B cell (primary cell): ENCODE results near the gene XPNPEP3. TPM values are rescaled to one million over a fixed set of nuclear protein-coding genes. Genes with fewer than 3 reads are reported as not detected.

ENCODE experiments used
- ATAC-seq: fragments of 200-7000 bp; cut with Tn5 transposase; one replicate; pipeline ENCODE4 v1.10.0; 2021; ENCODE audit warnings: low read depth, mild to moderate bottlenecking, moderate number of reproducible peaks, moderate library complexity
- CTCF ChIA-PET: fragments of 350-600 bp; sonication (Branson Sonifier 250); formaldehyde crosslinking; loops from one replicate; lab custom pipeline; 2021; ENCODE audit warnings: antibody characterized with exemption, inconsistent platforms; lab: Charles Lee
- POLR2A ChIA-PET: fragments of 350-600 bp; sonication (Branson Sonifier 250); formaldehyde crosslinking; loops from one replicate; lab custom pipeline; 2021; ENCODE audit warnings: antibody characterized with exemption; lab: Charles Lee
- DNase-seq: peaks from one replicate; pipeline ENCODE4 v3.0.0; 2013
- H2AFZ ChIP-seq: 2 replicates; pipeline ENCODE4 v1.6.1; 2012; ENCODE audit warnings: mild to moderate bottlenecking, low read depth, low read length; ENCODE audit not compliant: insufficient read depth, poor library complexity, severe bottlenecking
- H3K27ac ChIP-seq, 2 donors: 1 replicate in 1 of 2; 2 replicates in 1 of 2; pipeline ENCODE4 v1.5.1; 2012 to 2013; ENCODE audit warnings: low read length in 2 of 2, mild to moderate bottlenecking in 2 of 2, moderate library complexity in 1 of 2
- H3K27me3 ChIP-seq, 4 experiments: fragments of 200-600 bp in 1 of 4; sonication (generic) in 1 of 4; replicated peaks in 1 of 4; 1 replicate in 2 of 4; 2 replicates in 2 of 4; pipeline versions ENCODE4 v1.6.1 to v1.7.0; 2013 to 2016; ENCODE audit warnings: low read length in 3 of 4, mild to moderate bottlenecking in 2 of 4, mixed read lengths in 1 of 4, moderate library complexity in 1 of 4; ENCODE audit not compliant: insufficient read depth in 4 of 4, control insufficient read depth in 3 of 4; ENCODE audit errors: control extremely low read depth in 1 of 4
- H3K36me3 ChIP-seq, 2 experiments: replicated peaks in 1 of 2; 1 replicate in 1 of 2; 2 replicates in 1 of 2; pipeline versions ENCODE4 v1.6.1 to v1.7.1; 2013; ENCODE audit warnings: low read length in 1 of 2; ENCODE audit not compliant: insufficient read depth in 2 of 2, control insufficient read depth in 1 of 2; ENCODE audit errors: control extremely low read depth in 1 of 2, extremely low read depth in 1 of 2
- H3K4me1 ChIP-seq, 2 donors: fragments of 200-600 bp in 1 of 2; sonication (generic) in 1 of 2; 1 replicate in 1 of 2; 2 replicates in 1 of 2; pipeline versions ENCODE4 v1.5.1 to v1.6.1; 2013 to 2017; ENCODE audit warnings: low read length in 2 of 2; ENCODE audit not compliant: control insufficient read depth in 2 of 2, insufficient read depth in 2 of 2
- H3K4me2 ChIP-seq: replicated peaks from 2 replicates; pipeline ENCODE3; 2012; ENCODE audit warnings: mild to moderate bottlenecking, low read depth, low read length; ENCODE audit not compliant: poor library complexity, severe bottlenecking
- H3K4me3 ChIP-seq, 5 experiments: fragments of 200-600 bp in 1 of 5; sonication (generic) in 1 of 5; 1 replicate in 3 of 5; 2 replicates in 2 of 5; pipeline versions ENCODE4 v1.5.1 to v1.7.0; 2011 to 2016; ENCODE audit warnings: low read length in 4 of 5, mild to moderate bottlenecking in 4 of 5, low read depth in 2 of 5, control low read depth in 1 of 5, moderate library complexity in 1 of 5; ENCODE audit not compliant: insufficient read depth in 1 of 5; ENCODE audit errors: control extremely low read depth in 1 of 5, extremely low read depth in 1 of 5
- H3K79me2 ChIP-seq: fragments of 200-600 bp; sonication (generic); one replicate; pipeline ENCODE4 v1.6.0; 2016; ENCODE audit warnings: low read length; ENCODE audit not compliant: control insufficient read depth, insufficient read depth
- H3K9ac ChIP-seq: fragments of 200-600 bp; sonication (generic); 2 replicates; pipeline ENCODE4 v1.6.1; 2017; ENCODE audit warnings: mild to moderate bottlenecking, low read length, moderate library complexity
- H3K9me3 ChIP-seq, 3 donors: one replicate each; pipeline versions ENCODE4 v1.6.1 to v1.7.1; 2013; ENCODE audit warnings: low read length in 2 of 3; ENCODE audit not compliant: control insufficient read depth in 2 of 3, insufficient read depth in 1 of 3; ENCODE audit errors: control extremely low read depth in 1 of 3
- H4K20me1 ChIP-seq: 2 replicates; pipeline ENCODE4 v1.6.0; 2012; ENCODE audit warnings: mild to moderate bottlenecking, low read length; ENCODE audit not compliant: insufficient read depth, control insufficient read depth, poor library complexity, severe bottlenecking
- H3K27ac Mint-ChIP-seq: one replicate; pipeline ENCODE4 v1.8.0; 2021; ENCODE audit warnings: mixed read lengths
- H3K27me3 Mint-ChIP-seq: one replicate; pipeline ENCODE4 v1.8.0; 2021; ENCODE audit warnings: mixed read lengths
- H3K4me1 Mint-ChIP-seq: one replicate; pipeline ENCODE4 v1.8.0; 2021; ENCODE audit warnings: mixed read lengths
- H3K4me3 Mint-ChIP-seq: one replicate; pipeline ENCODE4 v1.8.0; 2021; ENCODE audit warnings: mixed read lengths
- H3K9me3 Mint-ChIP-seq: one replicate; pipeline ENCODE4 v1.8.0; 2022; ENCODE audit warnings: mixed read lengths; ENCODE audit not compliant: insufficient read depth
- CTCF ChIP-seq: fragments of 200-600 bp; IDR thresholded peaks from one replicate; pipeline ENCODE4 v1.8.0; 2022; ENCODE audit warnings: antibody characterized with exemption, mild to moderate bottlenecking
- EZH2 ChIP-seq: IDR thresholded peaks from 2 replicates; pipeline ENCODE4 v1.6.1; 2012; ENCODE audit warnings: borderline replicate concordance, low read depth, mild to moderate bottlenecking, moderate library complexity, low read length; ENCODE audit not compliant: insufficient read depth, poor library complexity, severe bottlenecking
- WGBS: methylation state at CpG from one replicate; pipeline ENCODE4 v1.1.5; 2013; ENCODE audit warnings: missing lambda C conversion rate; ENCODE audit not compliant: insufficient coverage; 5-methylcytosine and 5-hydroxymethylcytosine counted together
- intact Hi-C: fragments of 100-400 bp; cut with micrococcal nuclease; formaldehyde crosslinking; loops from one replicate; pipeline ENCODE4 v1.10.0; 2022
- polyA plus RNA-seq: library from polyadenylated mRNA; depleted of rRNA; stranded (reverse); fragments of >200 nt; gene quantifications from 2 replicates; pipeline ENCODE4 v1.2.3, GENCODE V29; 2012
- total RNA-seq, 2 donors: library from RNA; stranded (reverse); fragments of 120-200 nt in 1 of 2; gene quantifications; 1 replicate in 1 of 2; 2 replicates in 1 of 2; pipeline versions ENCODE4 v1.2.3 to v1.2.4, GENCODE V29; 2013 to 2022

The XPNPEP3 gene
- total and polyA plus RNA-seq, 2 donors (not counting 1 experiment from before 2014, with no cell fraction given): 7.9 to 18.9 TPM

DNA sequence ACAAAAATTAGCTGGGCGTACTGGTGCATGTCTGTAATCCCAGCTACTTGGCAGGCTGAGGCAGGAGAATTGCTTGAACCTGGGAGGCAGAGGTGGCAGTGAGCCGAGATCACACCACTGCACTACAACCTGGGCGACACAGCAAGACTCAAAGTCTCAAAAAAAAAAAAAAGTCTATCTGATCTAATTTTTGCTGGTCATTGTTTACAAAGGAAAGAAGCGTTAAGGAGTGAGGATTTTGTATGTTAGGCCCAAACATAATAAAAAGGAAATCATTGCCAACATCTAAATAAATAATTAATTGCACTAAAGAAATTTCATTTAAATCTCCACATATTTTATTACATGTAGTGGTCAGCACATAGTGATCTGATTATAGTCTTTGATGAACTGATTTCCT is 97.2 kb downstream of the XPNPEP3 start:
- Histone ChIP-seq H2AFZ (no peak overlapping the region), H3K4me2 (no peak overlapping the region), H3K27ac (no peak overlapping the region), H4K20me1 (peaks cover 24% of the 10 kb centered on the region), H3K36me3 (peaks cover 1 to 39% of the 10 kb centered on the region in 2 experiments), H3K27me3 (no peaks in the 10 kb centered on the region), H3K9ac (no peak overlapping the region), H3K4me1 (peaks cover 18 to 21% of the 10 kb centered on the region in 2 donors), H3K79me2 (peaks cover 77% of the 10 kb centered on the region), H3K9me3 (no peaks in the 10 kb centered on the region), H3K4me3 (no peak overlapping the region)
- 100% methylated on average over 1 of the region's 4 CpGs for WGBS
- ChIA-PET CTCF (interaction anchor here (0.9 kb wide), 1 partner anchor 32 kb away, joined by 3 read pairs; no protein-coding TSS in a partner anchor), POLR2A (interaction anchor here (1.0 kb wide), 1 partner anchor 68 kb away, joined by 5 read pairs; no protein-coding TSS in a partner anchor)
- ATAC-seq (no peak), DNase-seq (no peak)
- intact Hi-C loops: loop anchor here (5.0 kb wide), 1 partner anchor 348 kb away; the partner anchor contains the start of gene ZC3H7B
- Mint-ChIP-seq H3K4me1 (peaks cover 25% of the 10 kb centered on the region), H3K27ac (no peak overlapping the region), H3K27me3 (no peaks in the 10 kb centered on the region), H3K4me3 (no peak overlapping the region), H3K9me3 (no peaks in the 10 kb centered on the region)
- TF ChIP-seq EZH2 (no peak), CTCF (no peak)

DNA sequence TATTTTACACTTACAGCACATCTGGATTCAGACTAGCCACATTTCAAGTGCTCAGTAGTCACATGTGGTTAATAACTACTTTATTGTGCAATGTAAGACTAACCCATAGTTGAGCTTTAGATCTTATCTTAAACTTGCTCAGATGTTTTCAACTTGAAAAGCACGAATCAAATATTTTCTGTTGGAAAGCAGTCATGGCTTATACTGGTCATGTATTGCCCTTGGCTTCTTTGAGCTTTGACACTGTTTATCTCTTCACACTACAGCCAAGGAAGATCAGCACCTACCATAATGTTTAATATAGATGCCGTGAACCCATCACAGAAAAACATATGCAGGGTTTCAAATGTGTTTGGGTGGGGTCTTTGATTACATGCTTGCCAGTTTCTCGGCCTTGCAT is 98.6 kb downstream of the XPNPEP3 start:
- H3K4me1 Mint-ChIP-seq: peaks cover 23% of the 10 kb centered on the region
- ChIA-PET CTCF (no interaction called here), POLR2A (no interaction called here)
- H3K27me3 ChIP-seq: no peaks in the 10 kb centered on the region
- no peak overlapping the region for H3K4me3 ChIP-seq
- H3K36me3 ChIP-seq: peaks cover 1 to 44% of the 10 kb centered on the region in 2 experiments
- no peak overlapping the region for H3K9ac ChIP-seq
- H3K4me2 ChIP-seq: no peak overlapping the region
- H3K4me3 Mint-ChIP-seq: no peak overlapping the region
- WGBS: no CpG with 5 or more reads among the region's 3 CpGs
- peak overlapping the region in 1 of 2 donors; percentile 33 for H3K27ac ChIP-seq
- H3K9me3 Mint-ChIP-seq: no peaks in the 10 kb centered on the region
- H3K79me2 ChIP-seq: peaks cover 87% of the 10 kb centered on the region
- H3K27me3 Mint-ChIP-seq: no peaks in the 10 kb centered on the region
- H3K9me3 ChIP-seq: no peaks in the 10 kb centered on the region
- intact Hi-C loops: no loop called here
- H3K4me1 ChIP-seq: peaks cover 13 to 15% of the 10 kb centered on the region in 2 donors
- no peak overlapping the region for H2AFZ ChIP-seq
- TF ChIP-seq CTCF (no peak), EZH2 (no peak)
- no peak for DNase-seq
- no peak overlapping the region for H3K27ac Mint-ChIP-seq
- H4K20me1 ChIP-seq: peaks cover 36% of the 10 kb centered on the region
- ATAC-seq: no peak
